Adrenal gland (tissue), 5 donors: ENCODE measurements around the gene FNDC3B.

Experiments used
- POLR2A ChIP-seq, 2 donors: fragments of 450-650 bp; IDR thresholded peaks; one replicate each; pipeline ENCODE4 v1.6.1; 2017; ENCODE audit warnings: antibody characterized with exemption in 2 of 2, mild to moderate bottlenecking in 2 of 2, moderate library complexity in 1 of 2
- TF ChIP-seq, protein P1 (sequence below), 6 experiments: fragments of 450-650 bp in 4 of 6; fragments of 200-600 bp in 2 of 6; sonication (generic) in 1 of 6; IDR thresholded peaks; 1 replicate in 5 of 6; 2 replicates in 1 of 6; pipeline versions ENCODE4 v1.5.1 to v1.8.0; 2016 to 2021; ENCODE audit warnings: antibody characterized with exemption in 6 of 6, mild to moderate bottlenecking in 2 of 6, moderate library complexity in 1 of 6
- donor health status: DM: no; HTN: no; CAD: no.

DNA sequence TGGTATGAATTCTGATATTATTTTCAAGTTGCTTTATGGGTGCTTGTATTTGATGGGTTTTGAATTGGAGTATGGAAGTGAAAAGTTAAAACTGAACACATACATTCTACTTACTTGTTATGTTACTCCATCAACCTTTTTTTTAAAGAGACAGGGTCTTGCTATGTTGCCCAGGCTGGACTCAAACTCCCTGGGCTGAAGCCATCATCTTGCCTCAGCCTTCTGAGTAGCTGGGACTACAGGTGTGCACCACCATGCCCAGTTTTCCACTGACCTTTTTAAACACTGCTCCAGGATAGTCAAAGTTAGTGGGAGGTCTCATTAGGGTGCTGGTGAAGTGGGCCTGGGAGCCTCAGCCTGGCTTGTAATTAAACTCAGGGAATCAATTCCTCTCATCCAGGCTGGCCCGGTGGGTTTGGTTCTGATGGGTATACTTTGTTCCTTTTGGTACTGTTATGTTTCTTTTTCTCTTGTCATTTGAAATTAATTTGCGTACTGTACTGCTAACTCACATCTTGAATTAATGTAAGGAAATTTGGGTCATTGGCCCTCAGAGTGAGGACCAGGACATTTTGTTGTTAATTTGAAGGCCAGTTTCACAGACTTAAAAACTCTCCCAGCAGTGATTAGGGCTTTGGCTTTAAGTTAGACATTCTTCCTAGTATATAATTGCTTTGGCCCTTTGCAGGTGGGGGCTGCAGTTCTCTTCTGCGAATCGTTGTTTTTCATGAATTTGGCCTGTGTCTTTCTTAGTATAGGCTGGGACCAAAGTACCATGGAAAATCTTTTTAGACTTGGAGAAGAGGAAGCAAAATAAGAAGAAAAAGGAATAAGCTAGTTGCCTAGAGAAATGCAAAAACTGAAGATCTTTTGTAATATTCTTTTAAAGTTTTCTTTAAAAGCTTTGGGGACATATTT is 66.9 kb downstream of the FNDC3B start:
- TF ChIP-seq, protein P1, sequence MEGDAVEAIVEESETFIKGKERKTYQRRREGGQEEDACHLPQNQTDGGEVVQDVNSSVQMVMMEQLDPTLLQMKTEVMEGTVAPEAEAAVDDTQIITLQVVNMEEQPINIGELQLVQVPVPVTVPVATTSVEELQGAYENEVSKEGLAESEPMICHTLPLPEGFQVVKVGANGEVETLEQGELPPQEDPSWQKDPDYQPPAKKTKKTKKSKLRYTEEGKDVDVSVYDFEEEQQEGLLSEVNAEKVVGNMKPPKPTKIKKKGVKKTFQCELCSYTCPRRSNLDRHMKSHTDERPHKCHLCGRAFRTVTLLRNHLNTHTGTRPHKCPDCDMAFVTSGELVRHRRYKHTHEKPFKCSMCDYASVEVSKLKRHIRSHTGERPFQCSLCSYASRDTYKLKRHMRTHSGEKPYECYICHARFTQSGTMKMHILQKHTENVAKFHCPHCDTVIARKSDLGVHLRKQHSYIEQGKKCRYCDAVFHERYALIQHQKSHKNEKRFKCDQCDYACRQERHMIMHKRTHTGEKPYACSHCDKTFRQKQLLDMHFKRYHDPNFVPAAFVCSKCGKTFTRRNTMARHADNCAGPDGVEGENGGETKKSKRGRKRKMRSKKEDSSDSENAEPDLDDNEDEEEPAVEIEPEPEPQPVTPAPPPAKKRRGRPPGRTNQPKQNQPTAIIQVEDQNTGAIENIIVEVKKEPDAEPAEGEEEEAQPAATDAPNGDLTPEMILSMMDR (IDR thresholded peaks at IDR 0.05): no peak
- TF ChIP-seq POLR2A (IDR thresholded peaks at IDR 0.05): no peak
